ENCODE data around the gene SLC12A7.
A peak's percentile ranks its signal among the peaks of the same experiment; 100 is the strongest.
"Not testable (repeated sequence)": the region's sequence is repeated elsewhere in the genome, so short reads cannot be mapped to it uniquely, and the experiment has no call there.

The SLC12A7 gene

GRCh38 chr5:1003296-1003937, 108.4 kb downstream of the SLC12A7 start:
- H3K27ac ChIP-seq = peak overlapping the region; percentile 73
- TF ChIP-seq CTCF (conservative IDR thresholded peaks at IDR 0.05) = no peak

GRCh38 chr5:1002836-1003235, 109.0 kb downstream of the SLC12A7 start:
- no peak overlapping the region; the same call in 1 of the 2 replicates for H3K27ac ChIP-seq
- no peak for TF ChIP-seq CTCF (conservative IDR thresholded peaks at IDR 0.05)

GRCh38 chr5:1002271-1002546, 109.7 kb downstream of the SLC12A7 start:
- no peak for TF ChIP-seq CTCF (conservative IDR thresholded peaks at IDR 0.05)
- H3K27ac ChIP-seq = no peak overlapping the region

- no peak for TF ChIP-seq CTCF (conservative IDR thresholded peaks at IDR 0.05)
- H3K27ac ChIP-seq = no peak overlapping the region
Measured at GRCh38 chr5:1001406-1002270, 110.2 kb downstream of the SLC12A7 start.

DNA sequence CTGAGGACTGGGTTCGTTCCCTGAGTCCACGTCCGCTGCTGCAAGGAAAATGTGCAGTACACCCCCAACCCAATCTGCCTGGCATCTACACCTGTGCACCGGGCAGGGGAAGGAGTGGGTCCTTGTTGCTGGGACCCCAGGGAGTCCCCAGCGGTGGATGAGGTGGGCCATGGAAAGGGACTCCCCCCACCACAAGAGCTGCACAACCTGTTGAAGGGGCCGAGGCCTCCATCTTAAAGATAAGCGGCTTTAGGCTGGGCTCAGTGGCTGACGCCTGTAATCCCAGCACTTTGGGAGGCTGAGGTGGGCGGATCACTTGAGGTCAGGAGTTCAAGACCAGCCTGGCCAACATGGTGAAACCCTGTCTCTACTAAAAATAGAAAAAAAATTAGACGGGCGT, 111.0 kb downstream of the SLC12A7 start:
- not testable (repeated sequence) for H3K27ac ChIP-seq

All from VCaP (cell line).